ENCODE results near the gene HYKK.
"Not testable (repeated sequence)": the region's sequence is repeated elsewhere in the genome, so short reads cannot be mapped to it uniquely, and the experiment has no call there.

HYKK gene

DNA sequence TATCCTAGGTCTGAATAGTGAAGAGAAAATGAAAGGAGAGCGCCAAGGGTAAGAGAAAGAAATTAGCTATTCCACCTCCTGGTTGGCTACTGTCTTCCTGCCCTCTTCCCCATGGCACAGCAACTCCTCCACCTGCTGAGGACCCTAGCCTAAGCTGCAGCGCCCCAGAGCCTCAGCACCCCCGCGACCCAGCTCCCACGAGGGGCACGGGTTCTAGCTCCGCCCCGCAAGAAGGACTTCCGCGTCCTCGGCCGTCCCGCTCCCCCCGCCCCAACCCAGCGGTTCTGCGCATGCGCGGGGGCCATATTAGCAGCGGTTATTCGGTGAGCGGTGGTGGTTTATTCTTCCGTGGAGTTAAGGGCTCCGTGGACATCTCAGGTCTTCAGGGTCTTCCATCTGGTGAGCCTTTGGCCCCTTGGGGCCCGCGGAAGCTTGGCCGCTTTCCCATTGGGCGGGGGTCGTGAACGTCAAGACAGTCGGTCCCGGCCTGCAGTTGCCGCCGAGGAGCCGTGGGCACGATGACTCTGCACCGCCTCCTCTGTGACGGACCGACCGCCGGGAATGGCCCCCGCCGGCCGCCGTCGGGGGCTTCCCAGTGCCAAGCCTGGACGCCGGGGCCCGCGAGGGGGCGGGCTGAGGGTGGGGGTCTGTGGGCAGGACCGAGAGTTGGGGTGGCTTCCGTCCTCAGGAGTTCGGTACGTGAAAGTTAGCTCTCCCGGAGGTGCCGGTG is 32.9 kb downstream of the HYKK start, which contains the start of gene PSMA4:
Gene PSMA4, plus strand, starts transcription at position 304 of the 730 bp plus-strand sequence. CDS start 1,484 bp downstream, outside the sequence.
- DNase-seq: peak; percentile 93 to 94

DNA sequence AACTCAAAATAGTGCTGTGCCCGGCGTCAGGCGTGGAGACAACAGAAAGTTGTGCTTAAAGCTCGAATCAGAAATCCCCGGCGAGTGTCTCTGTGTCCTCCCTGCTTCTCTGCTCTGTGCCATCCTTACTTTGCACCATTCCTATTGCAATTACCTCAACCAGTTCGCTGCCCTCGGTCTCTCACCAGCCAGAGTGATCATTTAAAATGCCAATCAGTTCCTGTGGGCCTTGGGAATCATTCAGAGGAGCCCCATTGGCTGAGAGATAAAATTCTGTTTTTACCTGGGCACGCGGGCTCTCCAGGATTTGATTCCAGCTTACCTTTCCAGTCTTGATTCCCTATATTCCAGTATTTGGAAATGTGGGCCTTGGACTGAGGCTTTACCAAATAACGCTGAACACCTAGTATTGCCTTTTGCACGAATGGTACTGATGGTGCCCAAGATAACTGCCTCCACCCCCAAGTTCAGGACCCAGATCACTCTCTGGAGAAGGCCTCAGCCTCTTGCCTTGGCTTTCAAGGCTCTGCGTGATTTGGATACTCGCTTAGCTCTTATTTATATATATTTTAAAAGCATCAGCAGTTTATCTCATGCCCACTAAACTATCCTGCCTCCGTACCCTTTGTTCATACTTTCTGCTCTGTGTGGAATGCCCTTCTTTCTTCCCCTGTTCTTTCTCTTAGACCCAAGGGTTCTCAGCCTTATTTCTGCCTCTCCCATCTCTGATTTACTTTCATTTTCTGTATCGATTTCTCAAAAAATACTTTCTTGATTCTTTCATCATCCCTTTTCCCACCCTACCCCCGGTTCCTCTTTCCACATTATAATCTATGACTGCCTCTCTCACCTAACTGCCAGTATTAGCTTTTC is 33.7 kb downstream of the HYKK start:
- no peak for DNase-seq

DNA sequence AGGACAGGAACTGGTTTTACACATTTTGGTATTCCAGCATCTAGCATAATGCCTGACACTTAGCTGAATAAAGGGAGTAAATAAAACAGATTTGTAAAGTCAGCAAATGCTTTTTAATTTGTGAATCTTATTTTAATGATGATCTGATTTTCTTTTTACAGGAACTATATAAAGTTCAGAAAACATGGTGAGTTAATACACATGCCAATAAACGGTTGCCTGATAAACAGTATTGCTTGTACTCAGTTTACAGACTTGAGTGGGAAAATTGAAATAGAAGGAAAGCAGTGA is 34.3 kb downstream of the HYKK start:
- DNase-seq: no peak

DNA sequence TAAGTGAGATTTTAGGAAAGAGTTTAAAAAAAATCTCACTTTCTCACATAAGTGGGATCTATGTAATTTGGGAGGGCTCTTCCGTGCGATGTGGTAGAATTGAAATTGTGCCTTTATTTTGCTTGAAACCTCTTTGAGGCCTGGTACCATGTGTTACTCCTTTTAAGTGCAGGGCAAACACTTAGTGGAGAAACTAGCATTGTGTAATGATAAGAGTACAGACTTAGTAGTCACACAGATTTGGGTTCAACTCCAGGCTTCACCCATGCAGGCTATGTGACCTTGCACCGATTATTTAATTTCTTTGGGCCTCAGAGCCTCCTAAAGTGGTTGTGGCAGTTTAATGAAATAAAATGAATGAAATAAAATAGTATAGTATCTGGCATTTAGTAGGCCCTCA is 35.3 kb downstream of the HYKK start:
- no peak for DNase-seq

DNA sequence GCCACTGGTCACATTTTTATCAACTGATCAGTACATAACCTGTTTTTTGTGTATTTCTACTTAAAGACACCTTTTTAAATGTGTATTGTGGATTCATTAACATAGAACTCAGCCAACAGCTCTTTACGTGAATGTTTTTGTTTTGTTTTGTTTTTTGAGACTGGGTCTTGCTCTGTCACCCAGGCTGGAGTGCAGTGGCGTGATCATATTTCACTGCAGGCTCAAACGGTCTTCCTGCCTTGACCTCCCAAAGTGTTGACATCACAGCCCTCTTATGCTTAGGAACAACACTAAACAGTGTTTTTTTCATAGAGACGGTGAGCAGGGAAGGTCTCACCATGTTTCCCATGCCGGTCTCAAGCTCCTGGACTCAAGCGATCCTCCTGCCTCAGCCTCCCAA is 42.8 kb downstream of the HYKK start:
- DNase-seq: no peak

DNA sequence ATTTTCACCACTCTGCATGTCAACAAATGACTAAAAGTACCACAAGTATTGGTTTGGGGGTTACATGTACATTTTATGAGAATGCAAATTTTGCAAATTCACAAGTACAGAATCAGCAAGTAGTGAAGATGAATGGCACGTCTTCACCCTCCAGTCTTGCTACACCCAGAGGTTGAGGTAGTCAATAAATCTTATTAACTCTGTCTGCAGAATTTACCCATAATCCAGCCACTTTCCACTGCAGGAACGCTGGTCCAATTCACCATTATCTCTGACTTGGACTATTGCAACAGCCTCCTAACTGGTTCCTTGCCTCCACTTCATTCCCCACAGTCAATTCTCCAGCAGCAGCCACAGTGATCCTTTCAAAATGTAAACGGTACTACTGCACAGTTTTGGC is 43.4 kb downstream of the HYKK start:
- DNase-seq: no peak

DNA sequence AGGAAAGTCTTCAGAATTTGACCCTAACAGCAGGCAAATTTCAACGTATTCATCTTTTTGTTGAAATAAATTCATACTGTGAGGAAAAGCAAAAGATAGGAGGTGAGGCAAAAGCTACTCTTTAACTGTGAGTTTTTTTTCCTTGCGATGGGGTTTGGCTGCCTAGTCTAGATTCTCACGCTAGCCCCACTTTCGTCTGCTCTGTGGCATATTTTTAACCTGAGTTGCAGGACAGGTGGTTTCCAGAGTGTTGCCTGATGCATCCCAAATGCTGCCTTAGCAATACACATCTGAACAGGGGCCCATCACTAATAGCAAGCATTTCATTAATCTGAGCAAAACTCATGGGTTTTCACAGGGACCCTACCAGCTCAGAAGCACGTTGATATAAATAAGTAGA is 44.5 kb downstream of the HYKK start:
- DNase-seq: no peak

DNA sequence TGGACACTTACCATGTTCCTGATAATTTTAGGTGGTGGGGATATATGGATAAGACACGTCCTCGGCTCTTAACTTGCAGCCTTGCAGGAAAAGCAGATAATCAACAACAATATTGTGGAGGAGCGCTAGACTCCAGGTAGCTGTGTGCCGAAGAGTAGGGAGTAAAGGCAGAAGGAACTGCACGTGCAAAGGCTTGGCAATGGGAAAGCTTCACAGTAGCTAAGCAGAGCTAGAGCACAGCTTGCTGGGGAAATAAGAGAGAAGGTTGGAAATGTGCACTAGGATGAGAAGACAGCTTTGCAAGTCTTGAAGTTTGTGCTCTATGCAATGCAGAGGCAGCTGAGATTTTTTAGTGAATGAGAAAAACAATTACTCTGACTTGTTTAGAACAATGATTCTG is 45.2 kb downstream of the HYKK start:
- no peak for DNase-seq

DNA sequence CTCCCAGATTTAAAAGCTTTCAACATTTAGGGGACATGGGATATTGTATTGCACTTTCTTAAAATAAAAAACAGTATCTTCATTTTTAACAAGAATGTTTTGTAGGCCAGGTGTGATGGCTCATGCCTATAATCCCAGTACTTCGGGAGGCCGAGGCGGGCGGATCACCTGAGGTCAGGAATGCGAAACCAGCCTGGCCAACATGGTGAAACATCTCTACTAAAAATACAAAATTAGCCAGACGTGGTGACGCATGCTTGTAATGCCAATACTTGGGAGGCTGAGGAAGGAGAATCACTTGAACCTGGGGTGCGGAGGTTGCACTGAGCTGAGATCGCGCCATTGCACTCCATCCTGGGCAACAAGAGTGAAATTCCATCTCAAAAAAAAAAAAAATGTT is 52.8 kb downstream of the HYKK start:
- DNase-seq: not testable (repeated sequence)

DNA sequence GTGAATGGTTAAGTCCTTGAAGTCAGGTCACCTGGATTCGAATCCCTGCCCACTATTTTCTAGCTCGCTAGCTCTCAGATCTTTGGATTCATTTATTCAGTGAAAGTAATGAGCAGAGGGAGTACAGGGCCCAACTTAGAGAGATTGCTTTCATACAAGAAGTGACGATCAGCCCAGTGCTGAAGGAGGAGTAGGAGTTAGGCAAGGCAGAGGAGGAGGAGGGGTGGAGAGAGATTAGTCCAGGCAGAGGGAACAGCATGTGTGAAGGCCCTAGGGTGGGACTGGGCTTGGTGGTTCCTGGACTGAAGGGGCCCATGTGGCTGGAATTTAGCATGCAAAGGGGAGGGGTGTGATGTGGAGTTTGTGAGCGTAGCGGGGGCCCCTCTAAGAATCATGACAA is 54.1 kb downstream of the HYKK start:
- no peak for DNase-seq

DNA sequence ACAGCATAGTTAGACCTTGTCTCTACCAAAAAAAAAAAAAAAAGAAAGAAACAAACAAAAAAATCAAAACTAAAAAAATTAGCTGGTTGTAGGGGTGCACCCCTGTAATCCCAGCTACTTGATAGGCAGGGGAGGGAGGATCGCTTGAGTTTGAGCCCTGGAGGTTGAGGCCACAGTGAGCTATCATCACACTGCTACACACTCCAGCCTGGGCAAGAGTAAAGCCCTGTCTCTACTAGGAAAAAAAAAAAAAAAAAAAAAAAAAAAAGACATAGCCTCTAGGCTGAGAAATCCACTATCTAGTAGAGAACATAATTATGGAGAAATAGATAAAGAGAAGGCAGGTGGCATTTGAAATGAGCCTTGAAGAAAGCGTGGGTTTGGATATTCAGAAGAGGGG is 55.7 kb downstream of the HYKK start:
- DNase-seq: no peak

DNA sequence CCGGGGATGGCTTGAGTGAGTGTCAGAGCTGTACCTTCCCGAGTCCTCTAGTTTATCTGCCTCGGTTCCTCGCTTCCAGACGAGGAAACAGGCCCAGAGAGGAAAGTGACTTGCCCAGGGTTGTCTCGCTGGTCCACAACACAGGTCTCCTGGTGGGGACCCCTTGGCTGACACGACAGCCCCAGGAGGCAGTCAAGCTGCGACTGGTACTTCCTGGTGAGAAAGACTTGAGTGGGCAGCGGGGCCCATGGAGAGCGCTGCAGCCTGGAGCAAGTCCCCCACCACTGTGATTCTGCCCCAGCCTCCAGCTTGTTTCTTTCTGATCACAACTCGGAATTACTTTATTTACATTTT is 57.3 kb downstream of the HYKK start:
- peak in 1 of 2 donors; percentile 5 for DNase-seq

DNA sequence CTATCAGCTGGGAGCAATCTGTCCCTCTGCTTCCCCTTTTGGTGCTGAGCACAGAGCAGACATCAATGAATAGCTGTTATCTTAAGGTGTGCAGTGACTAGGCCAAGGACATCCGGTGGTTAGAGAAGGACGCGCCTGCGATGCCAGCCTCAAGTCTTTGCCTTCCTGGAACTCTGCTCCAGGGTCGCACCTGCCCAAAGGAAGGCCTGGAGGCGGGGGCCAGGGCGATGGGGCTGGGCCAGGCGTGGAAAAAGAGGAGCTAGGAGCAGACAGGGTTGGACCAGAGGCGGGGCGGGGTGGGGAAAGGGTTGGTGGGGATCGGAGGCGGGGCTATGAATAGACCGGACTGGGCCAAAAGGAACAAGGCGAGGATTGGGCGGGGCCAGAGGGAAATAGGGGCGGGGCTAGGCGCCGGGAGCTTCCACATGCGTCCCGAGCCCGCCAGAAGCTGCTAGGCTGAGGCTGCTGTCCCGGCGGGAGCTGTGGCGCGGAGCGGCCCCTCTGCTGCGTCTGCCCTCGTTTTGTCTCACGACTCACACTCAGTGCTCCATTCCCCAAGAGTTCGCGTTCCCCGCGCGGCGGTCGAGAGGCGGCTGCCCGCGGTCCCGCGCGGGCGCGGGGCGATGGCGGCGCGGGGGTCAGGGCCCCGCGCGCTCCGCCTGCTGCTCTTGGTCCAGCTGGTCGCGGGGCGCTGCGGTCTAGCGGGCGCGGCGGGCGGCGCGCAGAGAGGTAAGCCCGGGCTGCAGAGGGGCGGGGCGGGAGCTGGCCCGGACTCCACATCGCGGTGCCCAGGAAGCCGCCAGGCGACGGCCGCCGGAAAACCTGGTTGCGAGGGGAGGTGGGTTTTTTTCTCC is 57.9 kb downstream of the HYKK start, which contains the start of gene CHRNA5:
Gene CHRNA5, plus strand, starts transcription at position 424 of the 854 bp plus-strand sequence. Its CDS starts 200 bp downstream, at position 624.
- DNase-seq: peak; percentile 72 to 77

DNA sequence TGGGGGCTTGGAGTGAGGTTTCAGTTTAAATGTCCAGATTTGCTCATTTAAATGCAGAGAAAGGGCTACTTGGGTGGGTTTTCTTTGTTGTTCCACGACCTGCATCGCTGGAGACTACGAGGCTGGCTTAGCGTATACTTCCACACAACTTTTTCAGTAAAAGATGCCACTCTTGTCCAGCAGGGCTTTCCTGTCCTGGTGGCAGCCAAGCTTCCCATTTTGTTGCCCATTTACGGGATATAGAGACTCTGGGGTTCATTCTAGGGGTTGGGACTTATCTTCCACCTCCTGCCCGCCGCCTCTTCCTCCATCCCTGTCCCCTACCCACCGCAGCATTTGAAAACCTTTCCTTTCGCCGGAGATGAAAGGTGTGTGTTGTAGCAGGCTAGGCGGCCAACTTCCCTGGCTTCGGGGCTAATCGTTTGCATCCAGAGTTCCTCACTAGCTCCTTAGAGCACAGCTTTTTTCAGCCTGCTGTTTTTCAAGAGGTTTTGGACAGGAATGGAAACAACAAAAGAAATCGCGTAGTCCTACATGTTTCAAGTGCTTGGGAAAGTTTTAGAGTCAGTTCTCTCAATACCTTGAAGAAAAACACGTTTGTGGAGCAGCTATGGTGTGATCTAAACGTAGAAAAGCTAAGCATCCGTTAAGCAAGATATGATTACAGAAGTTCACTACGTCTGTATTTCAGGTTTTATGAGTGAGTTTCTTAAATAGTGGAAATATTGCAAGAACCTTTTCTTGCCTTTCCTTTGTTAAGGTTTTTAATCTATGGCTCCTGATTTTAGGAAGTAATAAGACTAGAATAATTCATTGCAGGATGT is 58.8 kb downstream of the HYKK start:
- peak in 1 of 2 donors; percentile 1 for DNase-seq

DNA sequence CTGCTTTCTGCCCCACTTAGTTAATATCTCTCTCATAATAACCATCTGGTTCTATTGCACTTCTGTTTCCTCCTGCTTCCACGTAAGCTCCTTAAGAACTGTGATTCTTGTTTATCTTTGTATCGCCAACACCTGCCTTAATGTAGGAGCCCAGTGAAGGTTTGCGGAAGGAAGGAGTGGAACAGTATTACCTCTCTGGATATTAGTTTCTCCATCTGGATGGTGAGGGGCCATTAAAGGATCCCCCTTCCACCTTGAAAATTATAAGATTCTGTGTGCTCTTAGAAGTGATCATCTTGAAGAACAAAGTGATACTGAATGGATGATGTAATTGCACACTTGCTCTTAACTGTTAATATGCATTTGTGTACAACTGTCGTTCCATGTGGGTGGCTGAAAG is 60.2 kb downstream of the HYKK start:
- DNase-seq: no peak

DNA sequence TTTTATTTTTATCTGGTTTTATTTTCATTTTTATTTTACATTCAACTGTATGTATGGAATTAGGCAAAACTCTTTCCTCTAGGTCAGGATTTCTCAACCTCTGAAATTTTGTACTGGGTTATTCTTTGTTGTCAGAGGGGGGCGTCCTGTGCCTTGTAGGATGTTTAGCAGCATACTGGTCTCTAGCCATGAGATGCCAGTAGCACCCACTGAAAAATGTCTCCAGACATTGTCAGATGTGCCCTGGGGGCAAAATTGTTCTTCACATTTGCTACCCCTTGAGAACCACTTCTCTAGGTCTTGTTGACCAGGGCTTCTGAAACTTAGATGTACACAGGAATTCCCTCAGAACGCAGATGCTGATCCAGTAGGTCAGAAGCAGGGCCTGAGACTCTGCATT is 63.3 kb downstream of the HYKK start:
- no peak for DNase-seq

DNA sequence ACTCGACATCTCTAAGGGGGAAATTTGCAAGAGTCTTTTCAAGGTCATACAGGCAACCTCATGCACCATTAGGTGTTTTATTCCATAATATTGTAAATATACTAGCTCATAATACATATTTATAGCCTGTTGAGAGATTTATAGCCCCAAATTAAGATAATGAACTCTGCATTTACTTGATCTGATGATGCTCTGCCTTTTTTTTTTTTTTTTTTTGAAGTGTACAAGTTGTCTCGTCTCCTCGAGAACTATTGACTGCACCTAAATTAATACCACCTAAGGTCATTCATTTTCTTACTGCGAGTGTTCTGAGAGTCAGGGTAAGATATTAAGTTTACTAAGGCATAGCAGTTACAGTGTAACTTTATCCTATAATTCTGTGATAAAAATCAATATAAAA is 64.0 kb downstream of the HYKK start:
- no peak for DNase-seq

DNA sequence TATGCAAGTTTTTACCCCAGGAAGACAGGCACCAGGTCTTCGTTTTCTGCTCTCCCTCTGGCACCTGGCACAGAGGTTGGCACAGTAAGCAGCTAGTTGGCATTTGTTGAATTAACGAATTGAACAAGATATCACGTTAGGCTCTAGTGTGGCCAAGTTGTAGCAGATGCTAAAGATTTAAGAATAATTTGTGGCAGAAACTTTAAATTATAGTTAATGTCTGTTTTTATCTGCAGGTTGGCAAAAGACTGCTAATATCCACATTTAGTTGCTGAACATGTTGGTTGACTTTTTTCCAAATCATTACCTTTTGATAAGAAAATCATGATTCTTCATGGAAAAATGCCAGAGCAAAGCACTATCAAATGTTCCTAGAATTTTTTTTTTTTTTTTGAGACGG is 66.0 kb downstream of the HYKK start:
- DNase-seq: no peak

DNA sequence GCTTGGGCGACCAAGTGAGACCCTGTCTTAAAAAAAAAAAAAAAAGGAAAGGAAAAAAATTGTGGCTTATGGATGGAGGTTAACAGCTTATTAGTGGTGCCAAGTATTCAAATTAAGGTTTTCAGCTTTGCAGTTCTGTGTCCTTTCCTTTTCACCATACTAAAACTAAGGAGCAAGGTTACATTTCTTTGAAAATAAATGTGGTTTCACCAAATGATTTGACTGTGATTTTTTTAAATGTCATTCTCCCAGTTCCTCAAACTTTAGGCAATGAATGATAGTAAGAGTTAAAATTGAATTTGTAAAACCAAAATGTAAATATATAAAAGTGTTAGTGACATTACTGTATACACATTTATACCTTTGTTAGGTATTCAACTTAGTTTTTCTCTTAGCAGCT is 67.6 kb downstream of the HYKK start:
- DNase-seq: no peak
